ENCODE data around the gene MAPK11.
A peak's percentile ranks its signal among the peaks of the same experiment; 100 is the strongest.
"Not testable (repeated sequence)": the region's sequence is repeated elsewhere in the genome, so short reads cannot be mapped to it uniquely, and the experiment has no call there.

MAPK11 gene

DNA sequence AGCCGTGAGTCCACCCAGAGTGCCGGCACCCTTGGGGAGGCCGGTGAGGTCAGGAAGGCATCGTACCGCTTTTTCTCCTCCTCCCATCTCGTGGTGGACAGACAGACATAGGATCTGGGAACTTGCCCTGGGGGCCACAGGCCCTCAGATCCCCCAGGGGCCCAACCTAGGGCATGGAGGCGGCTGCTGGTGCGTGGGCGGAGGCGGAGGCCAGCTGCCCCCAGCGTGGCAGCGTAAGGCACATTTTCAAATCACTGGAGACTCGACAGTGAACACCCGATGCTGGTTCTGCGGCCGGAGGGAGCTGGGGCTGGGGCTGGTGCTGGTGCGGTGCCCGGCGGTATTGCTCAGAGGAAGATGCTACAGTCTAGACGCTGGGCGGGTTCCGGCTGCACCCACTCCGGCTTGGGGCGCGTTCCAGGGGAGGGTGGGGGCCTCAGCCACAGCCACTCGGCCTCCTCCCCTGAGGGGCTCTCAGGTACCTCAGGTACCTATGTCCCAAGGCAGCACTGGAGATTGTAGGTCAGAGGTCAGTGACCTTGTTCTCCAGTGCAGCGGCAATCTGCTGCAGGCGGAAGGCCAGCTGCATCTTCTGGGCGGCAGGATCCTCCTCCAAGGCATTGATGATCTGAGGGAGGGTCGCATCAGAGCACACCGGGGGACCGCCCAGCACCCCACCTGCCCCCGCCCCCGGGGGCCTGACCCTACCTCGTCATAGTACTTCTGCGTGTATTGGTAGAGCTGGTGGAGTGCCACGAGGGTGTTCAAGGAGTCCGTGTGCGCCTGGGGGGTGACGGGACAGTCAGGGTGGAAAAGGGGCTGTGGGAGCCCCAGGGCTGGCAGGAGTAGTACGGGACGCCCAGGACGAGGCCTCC, 5.2 kb upstream of the MAPK11 start:
- DNase-seq, result no peak

DNA sequence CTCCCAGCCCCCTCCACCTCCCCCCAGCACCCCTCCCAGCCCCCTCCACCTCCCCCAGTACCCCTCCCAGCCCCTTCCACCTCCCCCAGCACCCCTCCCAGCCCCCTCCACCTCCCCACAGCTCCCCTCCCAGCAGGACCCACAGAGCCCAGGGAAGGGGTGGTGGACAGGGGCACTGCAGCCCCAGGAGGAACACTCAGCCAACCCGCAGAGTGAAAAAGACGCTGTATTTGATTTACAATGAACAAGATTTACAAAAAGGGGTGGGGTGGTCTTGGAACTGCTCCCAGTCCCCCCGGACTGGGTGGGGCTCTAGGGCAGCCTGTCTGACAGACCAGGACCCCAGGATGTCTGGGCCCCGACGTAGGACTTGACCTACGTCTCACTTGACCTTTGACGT, 4.6 kb upstream of the MAPK11 start:
- DNase-seq, result no peak

DNA sequence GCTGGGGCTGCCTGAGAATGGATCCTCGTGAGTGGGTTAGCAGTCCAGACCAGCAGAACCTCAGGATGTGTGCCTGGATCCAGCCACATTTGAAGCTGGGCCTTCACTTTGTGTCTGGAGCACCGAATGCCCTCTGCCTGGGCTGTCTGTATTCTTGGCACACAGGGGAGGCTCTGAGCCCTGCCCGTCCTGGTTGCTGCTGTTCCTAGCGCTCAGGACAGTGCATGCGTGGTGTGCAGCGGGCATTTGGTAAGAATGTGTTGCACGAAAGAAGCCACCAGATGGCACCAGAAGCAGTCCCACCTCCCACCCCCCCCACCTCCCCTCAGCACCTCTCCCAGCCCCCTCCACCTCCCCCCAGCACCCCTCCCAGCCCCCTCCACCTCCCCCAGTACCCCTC, 4.1 kb upstream of the MAPK11 start:
- DNase-seq, result no peak

DNA sequence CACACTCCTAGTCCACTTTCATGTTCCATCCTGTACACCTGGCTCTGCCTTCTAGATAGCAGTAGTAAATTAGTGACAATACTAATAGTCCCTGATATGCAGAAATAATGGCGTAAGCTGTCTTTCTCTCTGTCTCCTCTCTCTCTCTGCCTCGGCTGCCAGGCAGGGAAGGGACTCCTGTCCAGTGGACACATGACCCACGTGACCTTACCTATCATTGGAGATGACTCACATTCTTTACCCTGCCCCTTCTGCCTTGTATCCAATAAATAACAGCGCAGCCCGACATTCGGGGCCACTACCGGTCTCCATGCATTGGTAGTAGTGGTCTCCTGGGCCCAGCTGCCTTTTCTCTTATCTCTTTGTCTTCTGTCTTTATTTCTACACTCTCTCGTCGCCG, 3.6 kb upstream of the MAPK11 start:
- DNase-seq, result not testable (repeated sequence)

DNA sequence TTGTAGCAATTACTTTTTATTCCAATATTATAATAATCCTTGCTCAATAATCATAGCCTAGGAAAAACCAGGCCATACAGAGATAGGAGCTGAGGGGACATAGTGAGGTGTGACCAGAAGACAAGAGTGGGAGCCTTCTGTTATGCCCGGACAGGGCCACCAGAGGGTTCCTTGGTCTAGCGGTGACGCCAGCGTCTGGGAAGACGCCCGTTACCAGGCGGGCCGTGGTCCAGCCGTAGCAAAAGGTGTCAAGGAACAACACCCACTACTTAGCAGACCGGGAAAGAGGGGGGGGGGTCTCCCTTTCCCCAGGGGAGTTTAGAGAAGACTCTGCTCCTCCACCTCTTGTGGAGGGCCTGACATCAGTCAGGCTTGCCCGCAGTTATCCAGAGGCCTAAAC, 3.2 kb upstream of the MAPK11 start:
- DNase-seq, result not testable (repeated sequence)

DNA sequence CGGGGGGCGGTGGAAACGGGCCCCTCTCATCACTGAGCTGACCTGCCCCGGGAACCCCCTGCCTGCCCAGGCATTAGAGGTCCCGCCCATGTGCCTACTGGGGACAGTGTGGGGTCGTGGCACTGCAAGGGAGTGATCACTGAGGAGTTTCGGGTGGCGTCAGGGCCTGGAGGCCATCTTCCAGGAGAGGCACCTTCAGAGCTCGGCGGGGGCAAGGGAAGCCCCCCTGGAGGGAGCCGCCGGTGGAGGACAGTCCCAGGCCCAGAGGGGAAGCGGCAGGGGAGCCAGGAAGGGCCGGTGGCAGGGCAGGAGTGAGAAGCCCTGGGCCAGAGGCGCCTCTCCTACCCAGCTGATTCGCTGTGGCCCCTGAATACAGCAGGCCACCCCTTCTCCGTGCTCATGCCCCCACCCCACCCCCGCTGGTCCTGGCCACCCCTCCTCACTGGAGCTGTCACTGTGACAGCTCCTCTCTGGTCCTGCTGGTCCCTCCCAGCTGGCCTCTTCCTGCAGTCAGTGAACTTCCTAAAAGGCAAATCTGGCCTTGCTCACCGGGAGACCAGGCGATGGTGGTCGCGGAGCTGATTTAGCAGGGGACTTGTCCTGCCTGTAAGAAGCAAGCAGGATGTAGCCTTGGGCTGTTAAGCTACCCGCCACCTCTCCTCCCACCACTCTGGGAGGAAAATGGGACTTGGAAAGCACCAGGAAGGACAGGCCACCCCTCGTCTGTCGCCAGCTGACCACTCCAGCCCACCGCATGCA, 2.0 kb upstream of the MAPK11 start:
- DNase-seq, result no peak

DNA sequence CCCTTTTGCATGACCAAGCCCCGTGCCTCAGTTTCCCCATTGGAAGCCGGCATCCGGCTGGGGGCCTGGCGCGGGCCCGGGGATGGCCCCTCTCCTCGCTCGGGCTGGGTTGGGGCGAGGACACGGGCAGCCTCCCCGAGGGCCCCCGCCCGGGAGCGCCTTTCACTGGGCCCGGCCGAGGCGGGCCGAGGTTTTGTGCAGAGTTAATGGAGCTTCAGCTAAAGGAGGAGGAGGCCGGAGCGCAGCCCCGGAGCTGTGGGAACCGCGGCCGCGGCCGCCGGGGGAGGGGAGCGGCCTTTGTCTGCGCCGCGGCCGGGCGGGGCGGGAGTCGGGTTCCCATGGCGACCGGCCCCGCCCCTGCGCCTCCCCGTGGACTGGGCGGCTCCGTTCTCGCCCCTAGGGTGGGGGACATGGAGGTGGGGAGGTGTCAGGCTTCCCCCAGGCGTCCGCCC, 1.4 kb upstream of the MAPK11 start:
- DNase-seq, result peak; percentile 51

DNA sequence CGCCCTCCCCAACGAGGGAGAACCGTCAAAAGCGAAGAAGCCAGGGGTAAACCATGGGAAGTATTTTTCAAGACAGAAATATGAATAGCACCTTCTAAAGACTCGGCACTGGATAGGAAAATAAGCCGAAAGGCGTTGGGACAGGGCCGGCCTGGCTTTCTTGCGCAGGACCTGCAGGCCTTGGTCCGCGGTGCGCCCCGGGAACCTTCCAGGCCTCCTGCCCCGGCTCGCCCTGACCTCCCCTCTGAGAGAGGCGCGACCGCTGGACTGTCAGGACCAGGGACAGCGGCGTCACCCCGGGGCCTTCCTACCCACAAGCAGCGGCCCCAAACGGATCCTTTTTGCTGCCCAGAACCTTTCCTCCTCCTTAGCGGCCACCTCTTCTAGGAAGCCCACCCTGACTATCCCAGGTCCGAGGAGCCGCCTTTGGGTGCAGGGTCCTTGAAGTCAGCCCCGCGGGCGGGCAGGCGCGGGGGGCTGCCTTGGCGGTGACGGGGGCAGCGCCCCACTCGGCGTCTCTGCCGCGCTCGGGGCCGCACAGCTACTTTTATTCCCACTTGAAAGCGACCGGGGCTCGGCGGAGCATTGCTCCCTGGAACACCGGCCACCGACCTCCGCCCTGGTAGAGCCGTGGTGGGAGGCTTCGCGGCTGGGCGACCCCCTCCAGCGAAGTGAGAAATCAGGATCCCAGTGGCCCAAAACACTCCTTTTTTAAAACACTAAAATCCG, 650 bp upstream of the MAPK11 start:
- no peak for DNase-seq

GRCh38 chr22:50269573-50269969, 609 bp downstream of the MAPK11 start:
- no peak for DNase-seq

GRCh38 chr22:50268655-50269113, 1.5 kb downstream of the MAPK11 start:
- peak; percentile 38 for DNase-seq

DNA sequence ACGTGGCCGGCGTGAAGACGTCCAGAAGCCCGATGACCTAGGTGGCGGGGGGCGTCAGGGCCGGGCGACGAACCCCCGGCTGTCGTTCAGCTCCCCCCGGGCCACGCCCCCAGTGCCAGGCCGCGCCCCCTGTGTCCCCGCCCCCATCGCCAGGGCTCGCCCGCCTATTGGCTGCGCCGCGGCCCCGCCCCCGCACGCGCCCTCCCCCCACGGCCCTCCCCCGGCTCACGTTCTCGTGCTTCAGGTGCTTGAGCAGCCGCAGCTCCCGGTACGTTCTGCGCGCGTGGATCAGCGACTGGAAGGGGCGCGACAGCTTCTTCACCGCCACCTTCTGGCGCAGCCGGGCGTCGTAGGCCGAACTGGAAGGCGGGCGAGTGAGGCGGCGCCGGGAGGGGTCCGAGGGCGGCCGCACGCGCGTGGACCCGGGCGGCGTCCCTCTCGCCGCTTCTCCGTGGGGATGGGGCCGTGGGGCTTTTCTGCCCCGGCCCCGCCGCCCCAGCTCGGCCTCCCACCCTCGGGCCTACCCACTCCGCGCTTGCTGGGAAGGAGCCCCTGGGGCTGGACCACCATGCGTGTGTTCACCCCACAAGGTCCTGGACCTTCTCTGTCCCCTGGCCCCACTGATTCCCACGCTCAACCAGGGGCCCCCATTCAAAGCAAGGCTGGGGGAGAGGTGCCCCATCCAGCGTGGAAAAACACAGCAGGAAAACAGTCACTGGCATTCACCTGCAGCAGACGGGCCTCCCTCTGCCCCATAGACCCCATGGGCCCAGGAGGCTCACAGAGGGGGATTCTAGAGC, 2.4 kb downstream of the MAPK11 start:
- DNase-seq, result no peak

GRCh38 chr22:50266994-50267393, 3.2 kb downstream of the MAPK11 start:
- DNase-seq, result no peak

DNA sequence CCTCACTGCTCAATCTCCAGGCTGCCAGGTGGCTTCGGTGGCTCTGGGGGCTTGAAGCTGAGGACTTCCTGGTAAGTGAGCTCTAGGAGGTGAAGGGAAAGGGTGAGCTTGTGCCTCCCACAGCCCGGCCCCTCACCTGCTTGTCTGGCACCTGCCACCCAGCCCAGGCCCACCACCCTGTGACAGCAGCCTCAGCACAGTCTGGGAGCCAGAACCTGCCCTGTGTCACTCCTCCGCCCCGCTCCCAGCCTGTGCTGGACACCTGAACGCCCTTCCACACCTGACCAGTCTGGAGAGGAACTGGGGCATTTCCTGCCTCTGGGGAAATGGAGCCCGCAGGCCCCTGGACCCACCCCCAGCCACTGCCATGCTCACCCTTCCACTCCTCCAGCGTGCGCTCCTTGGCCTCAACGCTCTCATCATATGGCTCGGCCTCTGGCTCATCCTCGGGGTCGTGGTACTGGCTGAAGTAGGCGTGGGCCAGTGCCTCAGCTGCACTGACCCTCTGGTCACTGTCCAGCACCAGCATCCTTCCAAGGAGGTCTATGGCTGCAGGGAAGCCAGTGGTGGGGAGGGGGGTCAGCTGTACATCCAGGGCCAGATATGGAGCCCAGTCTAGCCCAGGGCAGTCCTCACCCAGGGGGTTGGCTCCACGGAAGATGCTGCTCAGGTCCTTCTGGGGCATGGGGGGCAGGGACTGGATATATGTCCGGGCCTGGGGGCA, 5.1 kb downstream of the MAPK11 start:
- DNase-seq, result no peak

DNA sequence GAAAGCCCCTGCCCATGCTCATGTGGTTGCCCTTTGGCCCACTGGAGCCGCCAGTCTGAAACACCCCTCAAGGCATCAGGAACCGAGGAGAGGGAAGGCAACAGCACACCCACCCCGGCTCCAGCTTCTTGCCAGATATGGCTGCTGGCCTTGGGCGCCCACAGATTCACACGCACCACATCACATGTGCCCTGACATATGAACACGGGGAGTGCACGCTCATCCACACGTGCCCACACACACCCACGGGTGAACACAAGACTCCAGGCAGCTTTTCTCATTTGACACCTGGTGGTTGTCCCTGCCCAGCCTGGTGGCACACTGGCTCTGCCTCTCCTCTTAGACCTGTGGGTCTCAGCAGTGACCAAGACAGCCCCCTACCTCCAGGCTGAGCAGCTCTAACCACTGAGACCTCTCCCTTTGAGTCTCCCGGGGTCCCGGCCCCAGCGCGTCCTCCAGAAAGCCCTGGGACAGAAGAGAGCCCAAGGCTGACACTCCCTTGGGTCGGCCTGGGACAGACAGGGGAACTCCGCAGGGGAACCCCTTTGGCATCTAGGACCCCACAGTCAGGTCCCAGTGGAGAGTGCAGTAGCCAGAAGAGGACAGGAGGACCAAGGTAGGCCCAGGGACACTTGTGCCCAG, 6.0 kb downstream of the MAPK11 start:
- DNase-seq, result no peak

GRCh38 chr22:50262973-50263617, 7.1 kb downstream of the MAPK11 start:
- no peak for DNase-seq

DNA sequence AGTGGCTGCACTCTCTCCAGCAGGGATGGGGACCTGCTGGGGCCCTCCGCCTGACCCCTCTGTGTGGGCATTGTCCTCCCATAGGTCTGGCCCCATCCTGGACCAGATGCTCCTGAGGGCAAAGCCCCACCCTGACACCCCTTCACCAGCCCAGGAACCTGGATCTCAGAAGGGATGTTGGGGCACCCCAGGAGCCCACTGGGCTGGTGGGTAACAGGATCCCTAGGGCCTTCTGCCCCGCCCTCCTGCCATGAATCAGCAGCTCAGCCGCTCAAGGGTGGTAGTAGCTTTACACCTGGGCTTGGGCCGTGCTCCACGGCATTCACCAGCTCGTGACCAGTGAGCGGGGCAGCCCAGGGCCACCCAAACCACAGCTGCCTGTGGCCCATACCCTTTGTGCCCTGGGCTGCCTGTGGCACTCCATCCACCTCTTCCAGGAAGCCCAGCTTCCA, 7.7 kb downstream of the MAPK11 start:
- no peak for DNase-seq

- no peak for DNase-seq
These were observed 8.3 kb downstream of the MAPK11 start, which contains the start of gene MAPK12 for GRCh38 chr22:50261615-50262459. Gene MAPK12, minus strand, starts transcription at chr22:50261683. Its CDS starts 174 bp downstream, at chr22:50261509.

DNA sequence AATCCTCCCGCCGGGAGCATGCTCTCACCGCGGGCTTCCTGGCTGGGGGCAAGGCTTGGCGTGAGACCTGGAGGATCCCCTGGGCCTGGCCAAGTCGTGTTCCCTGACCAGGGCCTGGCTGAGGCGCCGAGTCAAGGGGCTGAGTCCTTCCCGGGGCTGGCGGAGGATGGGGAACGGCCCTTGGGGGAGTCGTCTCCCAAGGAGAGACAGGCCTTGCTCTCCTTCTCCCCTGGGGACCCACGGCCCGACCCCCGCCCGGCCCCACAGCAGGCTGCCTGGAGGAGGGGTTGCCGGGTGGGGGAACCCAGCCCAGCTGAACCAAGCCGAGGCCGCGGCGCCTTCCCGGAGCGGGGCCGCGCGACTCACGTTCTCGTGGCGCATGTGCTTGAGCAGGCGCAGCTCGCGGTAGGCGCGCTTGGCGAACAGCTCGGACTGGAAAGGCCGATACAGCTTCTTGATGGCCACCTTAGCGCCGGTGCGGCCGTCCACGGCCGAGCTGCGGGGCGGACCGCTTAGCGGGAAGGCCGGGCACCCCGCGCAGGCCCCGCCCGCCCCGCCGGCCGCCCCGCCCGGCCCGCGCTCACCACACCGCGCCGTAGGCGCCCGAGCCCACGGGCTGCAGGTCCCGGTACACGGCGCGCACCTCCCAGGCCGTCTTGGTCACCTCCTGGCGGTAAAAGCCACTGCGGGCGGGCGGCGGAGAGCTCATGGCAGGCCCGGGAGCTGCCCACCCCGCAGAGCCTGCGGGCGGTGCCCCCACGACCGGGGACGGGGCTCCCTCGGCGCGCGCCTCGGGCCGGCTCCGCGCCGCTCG, 9.2 kb downstream of the MAPK11 start:
- DNase-seq, result no peak

DNA sequence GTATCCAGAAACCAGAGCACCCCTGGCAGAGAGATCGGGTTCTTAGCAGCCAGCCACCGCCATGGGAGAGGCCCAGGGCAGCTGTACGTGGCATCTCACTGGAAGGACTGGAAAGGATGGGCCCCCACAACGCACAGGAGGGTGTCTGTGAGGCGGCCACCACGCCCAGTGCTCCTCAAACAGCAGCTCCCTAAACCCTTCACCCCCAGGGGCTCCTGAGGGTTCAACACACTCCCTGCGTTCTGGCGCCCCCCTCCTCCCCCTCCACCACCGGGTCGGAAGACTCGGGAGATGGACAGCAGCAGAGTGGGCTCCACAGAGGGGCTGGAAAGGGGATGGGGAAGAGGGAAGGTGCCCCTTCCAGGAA, 9.8 kb downstream of the MAPK11 start:
- DNase-seq, result no peak

Measured in DMS153 (cell line).